ENCODE results near the gene CYP4F8.
"Not testable (repeated sequence)": the region's sequence is repeated elsewhere in the genome, so short reads cannot be mapped to it uniquely, and the experiment has no call there.

The CYP4F8 gene

GRCh38 chr19:15644066-15644741 lies 29.2 kb downstream of the CYP4F8 start:
- no peak for DNase-seq (ENCODE audit: low read depth)

GRCh38 chr19:15644816-15645215 lies 29.8 kb downstream of the CYP4F8 start:
- no peak for DNase-seq (ENCODE audit: low read depth)

GRCh38 chr19:15649526-15649925 lies 34.5 kb downstream of the CYP4F8 start:
- DNase-seq (ENCODE audit: low read depth): no peak

- not testable (repeated sequence) for DNase-seq (ENCODE audit: low read depth)
Observed at GRCh38 chr19:15650123-15650522, 35.1 kb downstream of the CYP4F8 start.

GRCh38 chr19:15651791-15652190 lies 36.8 kb downstream of the CYP4F8 start:
- DNase-seq (ENCODE audit: low read depth): no peak

GRCh38 chr19:15652559-15653278 lies 37.7 kb downstream of the CYP4F8 start:
- no peak for DNase-seq (ENCODE audit: low read depth)

- no peak for DNase-seq (ENCODE audit: low read depth)
Observed at GRCh38 chr19:15656467-15656866, 41.4 kb downstream of the CYP4F8 start.

GRCh38 chr19:15663247-15663646 lies 48.2 kb downstream of the CYP4F8 start:
- no peak for DNase-seq (ENCODE audit: low read depth)

- no peak for DNase-seq (ENCODE audit: low read depth)
Observed at GRCh38 chr19:15666186-15666585, 51.2 kb downstream of the CYP4F8 start.

- no peak for DNase-seq (ENCODE audit: low read depth)
Observed at GRCh38 chr19:15666883-15667282, 51.9 kb downstream of the CYP4F8 start.

- DNase-seq (ENCODE audit: low read depth): no peak
Observed at GRCh38 chr19:15669440-15669839, 54.4 kb downstream of the CYP4F8 start.

GRCh38 chr19:15669891-15670290 lies 54.9 kb downstream of the CYP4F8 start:
- DNase-seq (ENCODE audit: low read depth): no peak

- no peak for DNase-seq (ENCODE audit: low read depth)
Observed at GRCh38 chr19:15671237-15671821, 56.3 kb downstream of the CYP4F8 start.

- DNase-seq (ENCODE audit: low read depth): no peak
Observed at GRCh38 chr19:15671891-15672579, 57.0 kb downstream of the CYP4F8 start.

- no peak for DNase-seq (ENCODE audit: low read depth)
Observed at GRCh38 chr19:15672580-15673175, 57.7 kb downstream of the CYP4F8 start, which contains the start of gene CYP4F12. TSS of gene CYP4F12 (plus strand) at chr19:15673087. CDS start at chr19:15673530, 443 bp downstream.

GRCh38 chr19:15673176-15673654 lies 58.2 kb downstream of the CYP4F8 start:
- DNase-seq (ENCODE audit: low read depth): no peak

GRCh38 chr19:15675560-15675959 lies 60.5 kb downstream of the CYP4F8 start:
- DNase-seq (ENCODE audit: low read depth): no peak

GRCh38 chr19:15679089-15679488 lies 64.1 kb downstream of the CYP4F8 start:
- no peak for DNase-seq (ENCODE audit: low read depth)

GRCh38 chr19:15679865-15680264 lies 64.8 kb downstream of the CYP4F8 start:
- not testable (repeated sequence) for DNase-seq (ENCODE audit: low read depth)

Data from stimulated activated CD8-positive, alpha-beta memory T cell treated with anti-CD3 and anti-CD28 coated beads, Interleukin-15, amount 100 ng/mL, for 1 hour (primary cell).